SU-DHL-6 (cell line): Measurements from ENCODE around the gene LRRC8A.

Experiments
- CTCF ChIP-seq: fragments of 200-600 bp; sonication (generic); IDR thresholded peaks from one replicate; pipeline ENCODE4 v1.5.1; 2017; ENCODE audit warnings: antibody characterized with exemption, mild to moderate bottlenecking, low read length, moderate library complexity; ENCODE audit not compliant: insufficient read depth, poor library complexity, severe bottlenecking
- EZH2phosphoT487 ChIP-seq: fragments of 200-600 bp; sonication (generic), shearing (Covaris generic); conservative IDR thresholded peaks from 2 replicates; pipeline ENCODE4 v1.6.1; 2018; ENCODE audit warnings: mild to moderate bottlenecking, antibody characterized with exemption, low read length, moderate library complexity, mixed read lengths

- no peak for TF ChIP-seq CTCF
- no peak for TF ChIP-seq EZH2phosphoT487
Measured at GRCh38 chr9:128936171-128936865, 54.4 kb downstream of the LRRC8A start.
